Chondrocyte (in vitro differentiated cells): Measurements from ENCODE around the gene HSD17B13. TPM values are rescaled to one million over a fixed set of nuclear protein-coding genes. Genes with fewer than 3 reads are reported as not detected.

ENCODE experiments used
- DNase-seq: peaks from one replicate; pipeline ENCODE4 v3.0.0; 2021; ENCODE audit warnings: mixed read lengths, low spot score
- H3K27ac Mint-ChIP-seq: one replicate; pipeline ENCODE4 v1.8.0; 2021; ENCODE audit warnings: mild to moderate bottlenecking, moderate library complexity, mixed read lengths; ENCODE audit not compliant: unreplicated experiment
- H3K27me3 Mint-ChIP-seq: 2 replicates; pipeline ENCODE4 v1.8.0; 2021; ENCODE audit warnings: low read depth, mixed read lengths
- H3K36me3 Mint-ChIP-seq: 2 replicates; pipeline ENCODE4 v1.8.0; 2021; ENCODE audit warnings: low read depth, mixed read lengths
- H3K4me1 Mint-ChIP-seq: 2 replicates; pipeline ENCODE4 v1.8.0; 2021; ENCODE audit warnings: low read depth, mild to moderate bottlenecking, mixed read lengths
- H3K4me3 Mint-ChIP-seq: one replicate; pipeline ENCODE4 v1.8.0; 2021; ENCODE audit warnings: mild to moderate bottlenecking, moderate library complexity, mixed read lengths; ENCODE audit not compliant: unreplicated experiment
- H3K9me3 Mint-ChIP-seq: 2 replicates; pipeline ENCODE4 v1.8.0; 2021; ENCODE audit warnings: low read depth, mixed read lengths
- long read RNA-seq: library from polyadenylated mRNA; stranded (forward); transcript quantifications from one replicate; pipeline ENCODE4 v2.0.0, GENCODE V29; 2021
- total RNA-seq: library from RNA; stranded (reverse); gene quantifications from 3 replicates; pipeline ENCODE4 v1.2.1, GENCODE V29; 2021
- TF ChIP-seq, protein P1 (sequence below): fragments of 200-600 bp; sonication (generic); IDR thresholded peaks from 2 replicates; pipeline ENCODE4 v1.5.0; 2021; ENCODE audit warnings: antibody characterized with exemption, mild to moderate bottlenecking, moderate library complexity

Gene HSD17B13, protein sequence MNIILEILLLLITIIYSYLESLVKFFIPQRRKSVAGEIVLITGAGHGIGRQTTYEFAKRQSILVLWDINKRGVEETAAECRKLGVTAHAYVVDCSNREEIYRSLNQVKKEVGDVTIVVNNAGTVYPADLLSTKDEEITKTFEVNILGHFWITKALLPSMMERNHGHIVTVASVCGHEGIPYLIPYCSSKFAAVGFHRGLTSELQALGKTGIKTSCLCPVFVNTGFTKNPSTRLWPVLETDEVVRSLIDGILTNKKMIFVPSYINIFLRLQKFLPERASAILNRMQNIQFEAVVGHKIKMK
- not detected in 3 replicates for total RNA-seq
- long read RNA-seq, result 0 reads

DNA sequence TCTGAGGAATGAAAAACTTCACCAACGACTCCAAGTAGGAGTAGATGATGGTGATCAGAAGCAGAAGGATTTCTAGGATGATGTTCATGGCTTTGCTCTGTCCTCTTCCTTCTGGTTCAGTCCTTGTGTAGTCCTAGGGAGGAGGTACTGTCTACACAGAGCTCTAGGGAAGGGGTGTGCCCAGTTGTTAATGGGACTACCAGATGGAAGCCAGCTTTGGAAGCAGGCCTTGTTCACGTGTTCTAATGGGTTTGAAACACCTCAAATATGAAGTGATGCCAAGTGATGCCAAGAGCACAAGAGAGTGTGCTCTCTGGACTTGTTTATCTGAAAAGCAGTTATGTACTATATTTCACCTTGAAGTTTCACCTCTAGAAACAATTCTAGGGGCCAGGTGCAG is at the start of gene HSD17B13:
TSS of gene HSD17B13 (minus strand) at position 129 of the 400 bp plus-strand sequence. CDS start at position 88, 41 bp downstream.
- Mint-ChIP-seq H3K27ac (no peak within 1 kb of the TSS), H3K4me1 (no peaks in the 10 kb centered on the region), H3K4me3 (no peak within 1 kb of the TSS), H3K27me3 (no peaks in the 10 kb centered on the region), H3K9me3 (no peaks in the 10 kb centered on the region), H3K36me3 (no peaks in the 10 kb centered on the region)
- DNase-seq, result no peak
- TF ChIP-seq, protein P1, sequence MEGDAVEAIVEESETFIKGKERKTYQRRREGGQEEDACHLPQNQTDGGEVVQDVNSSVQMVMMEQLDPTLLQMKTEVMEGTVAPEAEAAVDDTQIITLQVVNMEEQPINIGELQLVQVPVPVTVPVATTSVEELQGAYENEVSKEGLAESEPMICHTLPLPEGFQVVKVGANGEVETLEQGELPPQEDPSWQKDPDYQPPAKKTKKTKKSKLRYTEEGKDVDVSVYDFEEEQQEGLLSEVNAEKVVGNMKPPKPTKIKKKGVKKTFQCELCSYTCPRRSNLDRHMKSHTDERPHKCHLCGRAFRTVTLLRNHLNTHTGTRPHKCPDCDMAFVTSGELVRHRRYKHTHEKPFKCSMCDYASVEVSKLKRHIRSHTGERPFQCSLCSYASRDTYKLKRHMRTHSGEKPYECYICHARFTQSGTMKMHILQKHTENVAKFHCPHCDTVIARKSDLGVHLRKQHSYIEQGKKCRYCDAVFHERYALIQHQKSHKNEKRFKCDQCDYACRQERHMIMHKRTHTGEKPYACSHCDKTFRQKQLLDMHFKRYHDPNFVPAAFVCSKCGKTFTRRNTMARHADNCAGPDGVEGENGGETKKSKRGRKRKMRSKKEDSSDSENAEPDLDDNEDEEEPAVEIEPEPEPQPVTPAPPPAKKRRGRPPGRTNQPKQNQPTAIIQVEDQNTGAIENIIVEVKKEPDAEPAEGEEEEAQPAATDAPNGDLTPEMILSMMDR, result no peak

DNA sequence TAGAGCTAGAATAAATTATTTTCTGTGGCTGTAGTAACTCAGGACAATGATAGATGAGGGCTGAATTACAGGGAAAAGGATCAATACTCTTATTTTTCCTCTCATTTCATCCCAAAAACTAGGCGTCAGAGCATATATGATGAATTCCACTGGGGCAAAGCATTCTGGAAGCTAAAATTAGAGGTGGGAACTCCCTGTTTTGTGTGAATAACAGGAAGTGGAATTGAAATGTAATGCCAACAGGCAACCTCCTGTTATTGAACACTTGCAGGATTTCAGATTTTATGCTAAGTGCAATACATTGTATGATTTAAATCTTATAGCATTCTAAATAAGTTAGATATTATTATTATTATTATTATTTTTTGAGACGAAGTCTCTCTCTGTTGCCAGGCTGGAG is 47.4 kb upstream of the HSD17B13 start:
- Mint-ChIP-seq H3K27me3 (no peaks in the 10 kb centered on the region), H3K4me1 (no peaks in the 10 kb centered on the region), H3K27ac (no peak overlapping the region), H3K4me3 (no peak overlapping the region), H3K9me3 (no peaks in the 10 kb centered on the region), H3K36me3 (peaks cover 6% of the 10 kb centered on the region)
- TF ChIP-seq, protein P1, result no peak
- no peak for DNase-seq

DNA sequence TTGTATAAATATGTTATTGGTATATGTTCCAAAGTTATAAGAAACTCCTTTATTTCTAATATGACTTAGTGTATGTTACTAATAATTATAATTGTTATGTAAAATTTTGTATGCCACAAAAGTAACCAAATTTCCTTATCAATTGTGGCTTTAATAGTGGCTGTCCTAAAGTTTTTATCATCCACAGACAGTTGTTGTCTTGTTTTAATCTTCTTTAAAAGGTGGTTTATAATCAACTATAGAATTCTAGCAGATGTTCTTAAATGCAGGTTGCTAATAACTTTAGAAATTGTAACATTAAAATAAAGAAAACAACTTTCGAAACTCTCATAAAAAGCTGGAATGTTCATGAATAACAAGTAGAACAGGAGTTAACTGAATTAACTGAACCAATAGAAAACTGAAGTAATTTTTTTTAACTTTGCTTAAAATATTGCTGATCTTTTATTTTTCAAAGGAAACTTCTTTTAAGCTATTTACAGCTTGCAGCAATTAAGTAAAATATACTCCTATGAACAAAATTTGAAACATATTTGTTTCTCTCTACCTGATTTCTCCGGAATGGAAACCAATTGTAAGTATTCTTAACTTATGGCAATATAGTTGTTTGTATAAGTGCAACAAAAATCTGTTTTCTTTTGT is 44.0 kb upstream of the HSD17B13 start:
- Mint-ChIP-seq H3K4me3 (no peak overlapping the region), H3K27ac (no peak overlapping the region), H3K36me3 (peaks cover 9% of the 10 kb centered on the region), H3K9me3 (no peaks in the 10 kb centered on the region), H3K27me3 (no peaks in the 10 kb centered on the region), H3K4me1 (no peaks in the 10 kb centered on the region)
- no peak for DNase-seq
- TF ChIP-seq, protein P1, result no peak

DNA sequence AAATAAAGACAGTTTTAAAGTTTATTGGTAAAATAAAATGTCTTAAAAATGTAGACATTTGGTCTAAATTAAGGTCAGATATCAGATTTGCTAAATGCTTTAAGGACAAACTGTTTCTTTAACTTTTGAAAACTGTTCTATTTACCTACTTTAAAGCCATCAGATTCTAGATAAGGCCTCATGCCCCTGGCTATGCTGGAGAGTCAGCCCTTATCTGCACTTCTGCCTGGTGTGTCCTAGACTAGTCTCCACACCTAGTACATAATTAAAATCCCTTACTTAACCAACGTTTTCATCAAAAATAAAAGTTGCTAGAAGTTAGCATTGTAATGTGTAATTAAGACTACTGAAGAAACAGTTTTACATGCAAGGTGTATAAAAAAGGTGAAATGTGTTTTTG is 42.7 kb upstream of the HSD17B13 start:
- Mint-ChIP-seq H3K27me3 (no peaks in the 10 kb centered on the region), H3K36me3 (peaks cover 6% of the 10 kb centered on the region), H3K4me1 (no peaks in the 10 kb centered on the region), H3K27ac (no peak overlapping the region), H3K4me3 (no peak overlapping the region), H3K9me3 (no peaks in the 10 kb centered on the region)
- TF ChIP-seq, protein P1, result no peak
- DNase-seq, result no peak

DNA sequence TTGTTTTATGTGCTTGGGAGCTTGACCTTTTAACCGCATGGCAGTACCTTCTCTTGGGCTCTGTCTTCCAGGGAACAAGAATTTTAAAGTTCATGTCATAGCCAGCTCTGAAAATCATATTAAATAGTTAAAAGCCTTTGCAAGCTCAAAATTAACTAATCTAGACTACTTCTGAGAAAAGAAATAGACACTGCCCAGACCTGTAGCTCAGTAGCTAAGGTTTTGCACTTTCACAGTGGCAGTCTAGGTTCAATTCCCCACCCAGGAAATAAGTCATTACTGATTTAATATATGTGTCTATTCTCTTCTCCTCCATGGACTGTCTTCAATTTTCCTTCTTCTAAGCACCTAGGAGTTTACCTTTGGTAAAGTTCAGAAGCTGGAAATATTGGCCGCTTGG is 40.9 kb upstream of the HSD17B13 start:
- no peak overlapping the region for H3K4me3 Mint-ChIP-seq
- no peaks in the 10 kb centered on the region for H3K4me1 Mint-ChIP-seq
- H3K9me3 Mint-ChIP-seq, result no peaks in the 10 kb centered on the region
- peaks cover 6% of the 10 kb centered on the region for H3K36me3 Mint-ChIP-seq
- TF ChIP-seq, protein P1, result no peak
- H3K27ac Mint-ChIP-seq, result no peak overlapping the region
- no peaks in the 10 kb centered on the region for H3K27me3 Mint-ChIP-seq
- no peak for DNase-seq
